22Rv1 (cell line): ENCODE data around the gene IRX2.

Experiments used
- H3K27ac ChIP-seq: fragments of 450-650 bp; 2 replicates; pipeline ENCODE4 v1.5.1; 2017
- CTCF ChIP-seq: fragments of 450-650 bp; IDR thresholded peaks from 2 replicates; pipeline ENCODE4 v1.5.1; 2017; ENCODE audit warnings: mild to moderate bottlenecking
- ZFX ChIP-seq: fragments of 450-650 bp; IDR thresholded peaks from 2 replicates; pipeline ENCODE4 v1.6.1; 2017; ENCODE audit warnings: antibody characterized with exemption, borderline replicate concordance

The IRX2 gene

GRCh38 chr5:2709976-2710689 is 41.3 kb downstream of the IRX2 start:
- TF ChIP-seq ZFX (no peak), CTCF (no peak)
- no peak overlapping the region for H3K27ac ChIP-seq

GRCh38 chr5:2708751-2709150 is 42.7 kb downstream of the IRX2 start:
- TF ChIP-seq ZFX, result no peak

GRCh38 chr5:2708132-2708531 is 43.3 kb downstream of the IRX2 start:
- TF ChIP-seq CTCF (no peak), ZFX (no peak)

More at GRCh38 chr5:2708751-2709150, 42.7 kb downstream of the IRX2 start:
- no peak overlapping the region for H3K27ac ChIP-seq

GRCh38 chr5:2705861-2706260 is 45.6 kb downstream of the IRX2 start:
- no peak for TF ChIP-seq ZFX
- TF ChIP-seq CTCF, result no peak
- no peak overlapping the region for H3K27ac ChIP-seq

More at GRCh38 chr5:2708132-2708531, 43.3 kb downstream of the IRX2 start:
- H3K27ac ChIP-seq, result no peak overlapping the region

GRCh38 chr5:2704806-2705645 is 46.5 kb downstream of the IRX2 start:
- no peak for TF ChIP-seq ZFX
- TF ChIP-seq CTCF, result no peak
- no peak overlapping the region for H3K27ac ChIP-seq

- H3K27ac ChIP-seq, result no peak overlapping the region
- TF ChIP-seq CTCF, result no peak
- no peak for TF ChIP-seq ZFX
These were observed 47.4 kb downstream of the IRX2 start for GRCh38 chr5:2704111-2704510.

GRCh38 chr5:2703615-2704014 is 47.9 kb downstream of the IRX2 start:
- H3K27ac ChIP-seq, result no peak overlapping the region
- TF ChIP-seq ZFX, result no peak
- no peak for TF ChIP-seq CTCF
